B cell (primary cell): ENCODE results near the gene HIGD2A. TPM values are rescaled to one million over a fixed set of nuclear protein-coding genes. Genes with fewer than 3 reads are reported as not detected.
A peak's percentile ranks its signal among the peaks of the same experiment; 100 is the strongest.

Source experiments
- ATAC-seq: fragments of 200-7000 bp; cut with Tn5 transposase; one replicate; pipeline ENCODE4 v1.10.0; 2021; ENCODE audit warnings: low read depth, mild to moderate bottlenecking, moderate number of reproducible peaks, moderate library complexity
- CTCF ChIA-PET: fragments of 350-600 bp; sonication (Branson Sonifier 250); formaldehyde crosslinking; loops from one replicate; lab custom pipeline; 2021; ENCODE audit warnings: antibody characterized with exemption, inconsistent platforms; lab: Charles Lee
- POLR2A ChIA-PET: fragments of 350-600 bp; sonication (Branson Sonifier 250); formaldehyde crosslinking; loops from one replicate; lab custom pipeline; 2021; ENCODE audit warnings: antibody characterized with exemption; lab: Charles Lee
- DNase-seq: peaks from one replicate; pipeline ENCODE4 v3.0.0; 2013
- H2AFZ ChIP-seq: 2 replicates; pipeline ENCODE4 v1.6.1; 2012; ENCODE audit warnings: mild to moderate bottlenecking, low read depth, low read length; ENCODE audit not compliant: insufficient read depth, poor library complexity, severe bottlenecking
- H3K27ac ChIP-seq, 2 donors: 1 replicate in 1 of 2; 2 replicates in 1 of 2; pipeline ENCODE4 v1.5.1; 2012 to 2013; ENCODE audit warnings: low read length in 2 of 2, mild to moderate bottlenecking in 2 of 2, moderate library complexity in 1 of 2
- H3K27me3 ChIP-seq, 4 experiments: fragments of 200-600 bp in 1 of 4; sonication (generic) in 1 of 4; replicated peaks in 1 of 4; 1 replicate in 2 of 4; 2 replicates in 2 of 4; pipeline versions ENCODE4 v1.6.1 to v1.7.0; 2013 to 2016; ENCODE audit warnings: low read length in 3 of 4, mild to moderate bottlenecking in 2 of 4, mixed read lengths in 1 of 4, moderate library complexity in 1 of 4; ENCODE audit not compliant: insufficient read depth in 4 of 4, control insufficient read depth in 3 of 4; ENCODE audit errors: control extremely low read depth in 1 of 4
- H3K36me3 ChIP-seq, 2 experiments: replicated peaks in 1 of 2; 1 replicate in 1 of 2; 2 replicates in 1 of 2; pipeline versions ENCODE4 v1.6.1 to v1.7.1; 2013; ENCODE audit warnings: low read length in 1 of 2; ENCODE audit not compliant: insufficient read depth in 2 of 2, control insufficient read depth in 1 of 2; ENCODE audit errors: control extremely low read depth in 1 of 2, extremely low read depth in 1 of 2
- H3K4me1 ChIP-seq, 2 donors: fragments of 200-600 bp in 1 of 2; sonication (generic) in 1 of 2; 1 replicate in 1 of 2; 2 replicates in 1 of 2; pipeline versions ENCODE4 v1.5.1 to v1.6.1; 2013 to 2017; ENCODE audit warnings: low read length in 2 of 2; ENCODE audit not compliant: control insufficient read depth in 2 of 2, insufficient read depth in 2 of 2
- H3K4me2 ChIP-seq: replicated peaks from 2 replicates; pipeline ENCODE3; 2012; ENCODE audit warnings: mild to moderate bottlenecking, low read depth, low read length; ENCODE audit not compliant: poor library complexity, severe bottlenecking
- H3K4me3 ChIP-seq, 5 experiments: fragments of 200-600 bp in 1 of 5; sonication (generic) in 1 of 5; 1 replicate in 3 of 5; 2 replicates in 2 of 5; pipeline versions ENCODE4 v1.5.1 to v1.7.0; 2011 to 2016; ENCODE audit warnings: low read length in 4 of 5, mild to moderate bottlenecking in 4 of 5, low read depth in 2 of 5, control low read depth in 1 of 5, moderate library complexity in 1 of 5; ENCODE audit not compliant: insufficient read depth in 1 of 5; ENCODE audit errors: control extremely low read depth in 1 of 5, extremely low read depth in 1 of 5
- H3K79me2 ChIP-seq: fragments of 200-600 bp; sonication (generic); one replicate; pipeline ENCODE4 v1.6.0; 2016; ENCODE audit warnings: low read length; ENCODE audit not compliant: control insufficient read depth, insufficient read depth
- H3K9ac ChIP-seq: fragments of 200-600 bp; sonication (generic); 2 replicates; pipeline ENCODE4 v1.6.1; 2017; ENCODE audit warnings: mild to moderate bottlenecking, low read length, moderate library complexity
- H3K9me3 ChIP-seq, 3 donors: one replicate each; pipeline versions ENCODE4 v1.6.1 to v1.7.1; 2013; ENCODE audit warnings: low read length in 2 of 3; ENCODE audit not compliant: control insufficient read depth in 2 of 3, insufficient read depth in 1 of 3; ENCODE audit errors: control extremely low read depth in 1 of 3
- H4K20me1 ChIP-seq: 2 replicates; pipeline ENCODE4 v1.6.0; 2012; ENCODE audit warnings: mild to moderate bottlenecking, low read length; ENCODE audit not compliant: insufficient read depth, control insufficient read depth, poor library complexity, severe bottlenecking
- H3K27ac Mint-ChIP-seq: one replicate; pipeline ENCODE4 v1.8.0; 2021; ENCODE audit warnings: mixed read lengths
- H3K27me3 Mint-ChIP-seq: one replicate; pipeline ENCODE4 v1.8.0; 2021; ENCODE audit warnings: mixed read lengths
- H3K4me1 Mint-ChIP-seq: one replicate; pipeline ENCODE4 v1.8.0; 2021; ENCODE audit warnings: mixed read lengths
- H3K4me3 Mint-ChIP-seq: one replicate; pipeline ENCODE4 v1.8.0; 2021; ENCODE audit warnings: mixed read lengths
- H3K9me3 Mint-ChIP-seq: one replicate; pipeline ENCODE4 v1.8.0; 2022; ENCODE audit warnings: mixed read lengths; ENCODE audit not compliant: insufficient read depth
- CTCF ChIP-seq: fragments of 200-600 bp; IDR thresholded peaks from one replicate; pipeline ENCODE4 v1.8.0; 2022; ENCODE audit warnings: antibody characterized with exemption, mild to moderate bottlenecking
- EZH2 ChIP-seq: IDR thresholded peaks from 2 replicates; pipeline ENCODE4 v1.6.1; 2012; ENCODE audit warnings: borderline replicate concordance, low read depth, mild to moderate bottlenecking, moderate library complexity, low read length; ENCODE audit not compliant: insufficient read depth, poor library complexity, severe bottlenecking
- WGBS: methylation state at CpG from one replicate; pipeline ENCODE4 v1.1.5; 2013; ENCODE audit warnings: missing lambda C conversion rate; ENCODE audit not compliant: insufficient coverage; 5-methylcytosine and 5-hydroxymethylcytosine counted together
- intact Hi-C: fragments of 100-400 bp; cut with micrococcal nuclease; formaldehyde crosslinking; loops from one replicate; pipeline ENCODE4 v1.10.0; 2022
- polyA plus RNA-seq: library from polyadenylated mRNA; depleted of rRNA; stranded (reverse); fragments of >200 nt; gene quantifications from 2 replicates; pipeline ENCODE4 v1.2.3, GENCODE V29; 2012
- total RNA-seq, 2 donors: library from RNA; stranded (reverse); fragments of 120-200 nt in 1 of 2; gene quantifications; 1 replicate in 1 of 2; 2 replicates in 1 of 2; pipeline versions ENCODE4 v1.2.3 to v1.2.4, GENCODE V29; 2013 to 2022

The HIGD2A gene
- total and polyA plus RNA-seq, 2 donors (not counting 1 experiment from before 2014, with no cell fraction given), result 80.1 to 212 TPM

GRCh38 chr5:176373100-176373818, 15.3 kb upstream of the HIGD2A start:
- H2AFZ ChIP-seq, result no peak overlapping the region
- no peaks in the 10 kb centered on the region for H3K79me2 ChIP-seq
- peaks cover 13% of the 10 kb centered on the region for H3K4me1 Mint-ChIP-seq
- no peaks in the 10 kb centered on the region for H4K20me1 ChIP-seq
- H3K4me2 ChIP-seq, result peak overlapping the region; percentile 39
- peaks cover 0 to 3% (median 0%) of the 10 kb centered on the region in 3 donors for H3K9me3 ChIP-seq
- intact Hi-C loops, result loop anchor here (2.0 kb wide), 1 partner anchor 16 kb away; the partner anchor contains the start of genes HIGD2A and NOP16
- no peak overlapping the region for H3K4me3 Mint-ChIP-seq
- peak overlapping the region; percentile 28 for H3K27ac Mint-ChIP-seq
- 65% methylated on average over 4 of the region's 7 CpGs for WGBS
- H3K4me1 ChIP-seq, result peaks cover 8 to 11% of the 10 kb centered on the region in 2 donors
- DNase-seq, result peak; percentile 55
- peak; percentile 77 for ATAC-seq
- CTCF ChIA-PET, result no interaction called here
- peak overlapping the region in 1 of 2 donors; percentile 47 for H3K27ac ChIP-seq
- H3K9ac ChIP-seq, result no peak overlapping the region
- H3K27me3 ChIP-seq, result no peaks in the 10 kb centered on the region
- POLR2A ChIA-PET, result interaction anchor here (1.0 kb wide), 1 partner anchor 11 kb away, joined by 3 read pairs; no protein-coding TSS in a partner anchor
- no peak for TF ChIP-seq EZH2
- TF ChIP-seq CTCF, result no peak
- no peak overlapping the region for H3K4me3 ChIP-seq
- H3K36me3 ChIP-seq, result peaks cover 0 to 15% of the 10 kb centered on the region in 2 experiments
- no peaks in the 10 kb centered on the region for H3K9me3 Mint-ChIP-seq
- H3K27me3 Mint-ChIP-seq, result no peaks in the 10 kb centered on the region

- Histone ChIP-seq H3K9me3 (no peaks in the 10 kb centered on the region), H3K79me2 (peaks cover 2% of the 10 kb centered on the region), H2AFZ (no peak overlapping the region), H3K4me3 (no peak overlapping the region), H3K9ac (no peak overlapping the region), H3K27ac (no peak overlapping the region), H3K27me3 (no peaks in the 10 kb centered on the region), H3K4me1 (peaks cover 7 to 8% of the 10 kb centered on the region in 2 donors), H4K20me1 (peaks cover under 1% of the 10 kb centered on the region), H3K4me2 (no peak overlapping the region), H3K36me3 (peaks cover 5 to 39% of the 10 kb centered on the region in 2 experiments)
- ATAC-seq (peak; percentile 66), DNase-seq (peak; percentile 48)
- Mint-ChIP-seq H3K27me3 (no peaks in the 10 kb centered on the region), H3K4me3 (no peak overlapping the region), H3K9me3 (no peaks in the 10 kb centered on the region), H3K4me1 (peaks cover 10% of the 10 kb centered on the region), H3K27ac (peak overlapping the region; percentile 57)
- TF ChIP-seq EZH2 (no peak), CTCF (no peak)
- POLR2A ChIA-PET, result no interaction called here
- CTCF ChIA-PET, result no interaction called here
- intact Hi-C loops, result loop anchor here (10.0 kb wide), 1 partner anchor 145 kb away; the partner anchor contains the start of gene SIMC1
- WGBS, result 79% methylated on average over 2 of the region's 3 CpGs
Measured at GRCh38 chr5:176379881-176380280, 8.7 kb upstream of the HIGD2A start.
